HEK293T (cell line): Measurements from ENCODE around the gene PRRT1B.

Source experiments
- CTCF ChIA-PET: fragments of 350-600 bp; formaldehyde crosslinking; extraction: SDS; loops from one replicate; lab custom pipeline; 2021; ENCODE audit warnings: antibody characterized with exemption, inconsistent platforms; lab: Yijun Ruan, JAX
- POLR2A ChIA-PET: fragments of 350-600 bp; formaldehyde crosslinking; extraction: SDS; loops from one replicate; lab custom pipeline; 2020; ENCODE audit warnings: antibody characterized with exemption, inconsistent platforms; lab: Yijun Ruan, JAX
- DNase-seq: peaks from one replicate; pipeline ENCODE4 v3.0.0; 2012; ENCODE audit warnings: mixed read lengths; ENCODE audit errors: extremely low spot score
- ARNT ChIP-seq: fragments of 450-650 bp; IDR thresholded peaks from 2 replicates; pipeline ENCODE4 v1.6.1; 2017; ENCODE audit warnings: mild to moderate bottlenecking
- BHLHE40 ChIP-seq: fragments of 450-650 bp; IDR thresholded peaks from 2 replicates; pipeline ENCODE4 v1.6.1; 2016; ENCODE audit warnings: mild to moderate bottlenecking, moderate library complexity, borderline replicate concordance
- CTBP1 ChIP-seq: fragments of 450-650 bp; IDR thresholded peaks from 2 replicates; pipeline ENCODE4 v1.6.1; 2016; ENCODE audit warnings: borderline replicate concordance
- ELF4 ChIP-seq: fragments of 450-650 bp; IDR thresholded peaks from 2 replicates; pipeline ENCODE4 v1.6.1; 2017; ENCODE audit warnings: antibody characterized with exemption
- FOXA1 ChIP-seq: fragments of 450-650 bp; IDR thresholded peaks from 2 replicates; pipeline ENCODE4 v1.6.1; 2016; ENCODE audit warnings: mild to moderate bottlenecking
- FOXK2 ChIP-seq: fragments of 450-650 bp; IDR thresholded peaks from 2 replicates; pipeline ENCODE4 v1.6.1; 2016; ENCODE audit warnings: mild to moderate bottlenecking
- FOXM1 ChIP-seq: fragments of 450-650 bp; IDR thresholded peaks from 2 replicates; pipeline ENCODE4 v1.6.1; 2017; ENCODE audit warnings: mild to moderate bottlenecking, borderline replicate concordance
- HDGF ChIP-seq: fragments of 450-650 bp; IDR thresholded peaks from 2 replicates; pipeline ENCODE4 v1.6.1; 2017; ENCODE audit warnings: antibody characterized with exemption, borderline replicate concordance
- L3MBTL2 ChIP-seq: fragments of 450-650 bp; conservative IDR thresholded peaks from 2 replicates; pipeline ENCODE4 v1.6.1; 2016; ENCODE audit warnings: mild to moderate bottlenecking
- LEF1 ChIP-seq: fragments of 450-650 bp; IDR thresholded peaks from 2 replicates; pipeline ENCODE4 v1.6.1; 2017; ENCODE audit warnings: mild to moderate bottlenecking, borderline replicate concordance
- NFRKB ChIP-seq: fragments of 450-650 bp; IDR thresholded peaks from 2 replicates; pipeline ENCODE4 v1.6.1; 2016; ENCODE audit warnings: mild to moderate bottlenecking, moderate library complexity
- SP1 ChIP-seq: fragments of 450-650 bp; IDR thresholded peaks from 2 replicates; pipeline ENCODE4 v1.6.1; 2017
- SUZ12 ChIP-seq: fragments of 450-650 bp; IDR thresholded peaks from 2 replicates; pipeline ENCODE4 v1.6.1; 2016; ENCODE audit warnings: mild to moderate bottlenecking
- TARDBP ChIP-seq: fragments of 450-650 bp; IDR thresholded peaks from 2 replicates; pipeline ENCODE4 v1.6.1; 2016
- ZNF384 ChIP-seq: fragments of 450-650 bp; IDR thresholded peaks from 2 replicates; pipeline ENCODE4 v1.6.1; 2016
- TF ChIP-seq, protein P1 (sequence below): fragments of 450-650 bp; IDR thresholded peaks from 2 replicates; pipeline ENCODE4 v1.6.1; 2016

The PRRT1B gene

DNA sequence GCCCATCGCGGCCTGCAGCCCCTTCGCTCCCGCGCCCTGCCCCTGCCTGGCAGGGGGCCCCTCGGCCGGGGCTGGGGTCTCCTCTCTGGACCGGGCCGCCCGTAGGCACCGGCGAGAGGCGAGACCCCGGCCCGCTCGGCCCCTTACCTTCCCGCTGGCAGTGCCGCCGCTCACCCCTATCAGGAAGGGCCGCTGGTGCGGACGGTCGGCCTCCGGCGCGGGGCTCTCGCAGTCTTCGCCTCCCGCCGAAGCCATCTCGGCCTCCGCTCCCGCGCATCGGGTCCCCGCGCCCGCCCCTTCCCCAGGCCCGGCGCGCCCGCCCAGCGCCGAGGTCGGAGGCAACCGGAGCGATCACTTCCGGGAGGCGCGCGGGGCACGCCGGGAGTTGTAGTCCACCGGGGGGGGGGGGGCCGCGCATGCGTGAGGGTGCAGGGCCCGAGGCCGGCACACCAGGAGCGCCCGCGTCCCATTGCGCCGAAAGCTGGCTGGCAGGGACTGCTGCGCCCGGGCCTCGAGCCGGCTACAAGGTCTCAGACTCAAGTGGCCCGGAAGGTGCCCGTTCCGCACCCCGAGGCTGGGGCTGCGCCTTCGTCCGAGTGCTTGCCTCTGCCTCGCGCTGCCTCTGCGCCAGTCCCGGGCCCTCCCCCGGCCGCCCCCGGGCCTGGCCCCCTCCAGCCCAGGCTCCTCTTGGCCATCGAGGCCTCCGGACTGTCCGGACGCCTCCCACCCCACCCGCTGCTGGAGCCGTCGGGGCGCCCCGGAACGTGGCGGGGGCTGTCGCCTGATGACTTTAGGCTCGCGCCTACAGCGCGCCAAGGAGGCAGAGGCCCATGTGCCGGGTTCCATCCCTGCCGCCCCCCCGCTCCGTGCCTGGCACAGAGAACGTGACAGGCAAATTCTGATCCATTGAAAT lies 14.1 kb upstream of the PRRT1B start, which contains the start of gene UCK1:
UCK1 (minus strand) TSS at position 344 of the 913 bp plus-strand sequence; CDS start at position 255, 89 bp downstream.
- TF ChIP-seq L3MBTL2: peak; percentile 57
- TF ChIP-seq FOXK2: no peak
- POLR2A ChIA-PET: interaction anchor here (1.0 to 1.8 kb wide), 4 partner anchors 13 to 214 kb away, joined by 3 to 6 read pairs (median 4); partner anchors contain the start of gene PRRT1B
- CTCF ChIA-PET: no interaction called here
- peak; percentile 97 for DNase-seq

DNA sequence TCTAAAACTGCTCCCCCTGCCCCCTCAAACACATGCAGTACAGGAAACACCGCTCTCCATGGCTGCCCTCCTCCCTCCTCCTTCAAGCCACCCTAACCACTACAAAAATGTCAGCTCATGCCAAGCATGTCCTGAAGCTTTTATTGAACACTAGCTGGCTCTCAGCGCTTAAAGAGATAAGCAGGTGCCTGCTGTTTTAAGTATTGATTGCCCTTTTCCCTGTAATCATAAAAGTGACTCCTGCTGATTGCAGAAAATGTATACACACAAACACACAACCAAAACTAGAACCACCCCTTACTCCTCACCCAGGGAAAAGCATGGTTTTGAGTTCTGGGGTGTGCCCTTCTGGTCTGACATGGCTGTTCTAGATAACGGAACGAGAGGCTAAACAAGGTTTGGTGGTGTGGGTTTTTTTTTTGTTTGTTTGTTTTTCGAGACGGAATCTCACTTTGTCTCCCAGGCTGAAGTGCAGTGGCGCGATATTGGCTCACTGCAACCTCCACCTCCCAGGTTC lies 10.5 kb upstream of the PRRT1B start:
- TF ChIP-seq ELF4: no peak
- TF ChIP-seq, protein P1, sequence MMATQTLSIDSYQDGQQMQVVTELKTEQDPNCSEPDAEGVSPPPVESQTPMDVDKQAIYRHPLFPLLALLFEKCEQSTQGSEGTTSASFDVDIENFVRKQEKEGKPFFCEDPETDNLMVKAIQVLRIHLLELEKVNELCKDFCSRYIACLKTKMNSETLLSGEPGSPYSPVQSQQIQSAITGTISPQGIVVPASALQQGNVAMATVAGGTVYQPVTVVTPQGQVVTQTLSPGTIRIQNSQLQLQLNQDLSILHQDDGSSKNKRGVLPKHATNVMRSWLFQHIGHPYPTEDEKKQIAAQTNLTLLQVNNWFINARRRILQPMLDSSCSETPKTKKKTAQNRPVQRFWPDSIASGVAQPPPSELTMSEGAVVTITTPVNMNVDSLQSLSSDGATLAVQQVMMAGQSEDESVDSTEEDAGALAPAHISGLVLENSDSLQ: peak; percentile 29; the same call in 1 of the 2 replicates
- ChIA-PET POLR2A (no interaction called here), CTCF (no interaction called here)
- no peak for DNase-seq

GRCh38 chr9:131537946-131538345 lies 7.4 kb upstream of the PRRT1B start:
- POLR2A ChIA-PET: no interaction called here

DNA sequence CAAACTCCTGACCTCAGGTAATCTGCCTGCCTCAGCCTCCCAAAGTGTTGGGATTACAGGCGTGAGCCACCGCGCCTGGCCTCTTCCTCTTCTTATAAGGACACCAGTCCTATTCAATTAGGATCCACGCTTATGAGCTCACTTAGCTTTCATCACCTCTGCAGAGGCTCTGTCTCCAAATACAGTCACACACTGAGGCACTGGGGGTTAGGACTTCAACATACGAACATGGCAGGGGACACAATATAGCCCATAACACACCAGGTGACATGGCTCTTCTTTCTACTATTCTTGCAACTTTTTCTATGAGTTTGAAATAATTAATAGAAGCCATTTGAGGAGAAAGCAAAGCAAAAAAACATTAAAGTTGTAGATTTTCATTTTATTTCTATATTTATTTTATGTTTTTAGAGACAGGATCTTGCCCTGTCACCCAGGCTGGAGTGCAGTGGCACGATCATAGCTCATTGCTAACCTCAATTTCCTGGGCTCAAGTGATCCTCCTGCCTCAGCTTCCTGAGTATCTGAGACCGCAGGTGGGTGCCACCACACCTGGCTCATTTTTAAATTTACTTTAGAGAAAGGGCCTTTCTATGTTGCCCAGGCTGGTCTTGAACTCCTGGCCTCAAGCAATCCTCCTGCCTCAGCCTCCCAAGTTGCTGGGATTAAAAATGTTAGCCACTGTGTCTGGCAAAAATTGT lies 6.0 kb upstream of the PRRT1B start:
- CTCF ChIA-PET: no interaction called here
- TF ChIP-seq SP1: no peak
- TF ChIP-seq L3MBTL2: no peak
- no peak for TF ChIP-seq ARNT
- POLR2A ChIA-PET: interaction anchor here (0.7 kb wide), 1 partner anchor 287 kb away, joined by 3 read pairs; no protein-coding TSS in a partner anchor
- DNase-seq: no peak

More at GRCh38 chr9:131537946-131538345, 7.4 kb upstream of the PRRT1B start:
- no peak for DNase-seq
- CTCF ChIA-PET: no interaction called here
- TF ChIP-seq LEF1 (no peak), CTBP1 (no peak), FOXK2 (no peak), FOXA1 (no peak), FOXM1 (no peak), NFRKB (no peak), ELF4 (no peak), SP1 (no peak), TARDBP (no peak), ZNF384 (no peak), SUZ12 (no peak), HDGF (no peak), ARNT (no peak), BHLHE40 (no peak), L3MBTL2 (no peak)
- TF ChIP-seq, protein P1: no peak

- no peak for DNase-seq
- CTCF ChIA-PET: no interaction called here
- POLR2A ChIA-PET: no interaction called here
- no peak for TF ChIP-seq ARNT
- TF ChIP-seq ZNF384: peak; percentile 62; the same call in 1 of the 2 replicates
These were observed 2.2 kb upstream of the PRRT1B start for GRCh38 chr9:131543141-131543540.

GRCh38 chr9:131545786-131546335 lies 538 bp downstream of the PRRT1B start:
- TF ChIP-seq L3MBTL2 (no peak), SP1 (no peak), FOXM1 (no peak), FOXK2 (no peak), ARNT (no peak), NFRKB (no peak), ZNF384 (no peak), LEF1 (no peak), CTBP1 (no peak), ELF4 (no peak), FOXA1 (no peak), BHLHE40 (no peak)
- TF ChIP-seq, protein P1: no peak
- ChIA-PET CTCF (no interaction called here), POLR2A (interaction anchor here (1.0 to 1.2 kb wide), 3 partner anchors 14 to 44 kb away, joined by 3 to 8 read pairs (median 6); no protein-coding TSS in a partner anchor)
- DNase-seq: no peak
